ENCODE data around the gene DEDD. TPM values are rescaled to one million over a fixed set of nuclear protein-coding genes. Genes with fewer than 3 reads are reported as not detected.

The DEDD gene
- total and polyA plus RNA-seq, 2 experiments from 2014 or later: 22.8 to 35.3 TPM

DNA sequence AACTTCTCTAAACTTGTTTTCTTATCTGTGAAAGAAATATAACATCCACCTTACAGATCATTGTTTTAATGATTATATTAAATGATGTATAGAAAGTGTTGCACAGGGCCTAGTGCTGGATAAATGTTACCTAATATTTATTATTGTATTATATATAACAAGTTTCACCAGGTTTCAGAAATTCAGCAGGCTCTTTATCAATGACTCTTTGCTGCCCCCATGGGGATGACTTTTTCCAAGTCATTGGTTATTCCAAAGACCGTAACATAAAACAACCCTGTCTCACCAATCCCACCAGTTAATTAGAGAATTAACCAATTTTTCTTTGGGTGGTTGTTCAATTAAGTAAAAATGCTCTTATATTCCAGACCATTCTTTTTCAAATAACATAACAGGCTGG lies 7.3 kb upstream of the DEDD start:
- peaks cover 4% of the 10 kb centered on the region; the same call in 2 of the 3 replicates for H3K4me1 Mint-ChIP-seq
- Histone ChIP-seq H3K79me2 (replicated peaks; ENCODE audit: insufficient read depth) (peaks cover 12% of the 10 kb centered on the region), H3K4me2 (no peak overlapping the region), H2AFZ (no peak overlapping the region), H3K36me3 (ENCODE audit: insufficient read depth) (no peaks in the 10 kb centered on the region), H4K20me1 (replicated peaks; ENCODE audit: insufficient read depth) (no peaks in the 10 kb centered on the region; the same call in 1 of the 2 replicates), H3K27ac (ENCODE audit: low read depth) (peak overlapping the region; percentile 4; the same call in 1 of the 2 replicates), H3K27me3 (ENCODE audit: insufficient read depth) (no peaks in the 10 kb centered on the region), H3F3A (replicated peaks; ENCODE audit: low read depth) (no peaks in the 10 kb centered on the region; the same call in 1 of the 2 replicates), H3K9me2 (ENCODE audit: insufficient read depth) (no peaks in the 10 kb centered on the region), H3K4me3 (no peak overlapping the region), H3K4me1 (ENCODE audit: insufficient read depth) (peaks cover 8% of the 10 kb centered on the region; the same call in 1 of the 2 replicates)
- H3K9me3 Mint-ChIP-seq: no peaks in the 10 kb centered on the region
- H3K27me3 Mint-ChIP-seq (ENCODE audit: insufficient read depth, low read depth, poor library complexity): no peaks in the 10 kb centered on the region
- no peaks in the 10 kb centered on the region for H3K36me3 Mint-ChIP-seq (ENCODE audit: low read depth)
- ATAC-seq (peak; percentile 64), DNase-seq (ENCODE audit: low spot score) (peak; percentile 81)
- no peak overlapping the region for H3K4me3 Mint-ChIP-seq
- H3K27ac Mint-ChIP-seq: no peak overlapping the region
- TF ChIP-seq POLR2AphosphoS5 (IDR thresholded peaks at IDR 0.05; ENCODE audit: low read depth): no peak
- TF ChIP-seq, protein P1, sequence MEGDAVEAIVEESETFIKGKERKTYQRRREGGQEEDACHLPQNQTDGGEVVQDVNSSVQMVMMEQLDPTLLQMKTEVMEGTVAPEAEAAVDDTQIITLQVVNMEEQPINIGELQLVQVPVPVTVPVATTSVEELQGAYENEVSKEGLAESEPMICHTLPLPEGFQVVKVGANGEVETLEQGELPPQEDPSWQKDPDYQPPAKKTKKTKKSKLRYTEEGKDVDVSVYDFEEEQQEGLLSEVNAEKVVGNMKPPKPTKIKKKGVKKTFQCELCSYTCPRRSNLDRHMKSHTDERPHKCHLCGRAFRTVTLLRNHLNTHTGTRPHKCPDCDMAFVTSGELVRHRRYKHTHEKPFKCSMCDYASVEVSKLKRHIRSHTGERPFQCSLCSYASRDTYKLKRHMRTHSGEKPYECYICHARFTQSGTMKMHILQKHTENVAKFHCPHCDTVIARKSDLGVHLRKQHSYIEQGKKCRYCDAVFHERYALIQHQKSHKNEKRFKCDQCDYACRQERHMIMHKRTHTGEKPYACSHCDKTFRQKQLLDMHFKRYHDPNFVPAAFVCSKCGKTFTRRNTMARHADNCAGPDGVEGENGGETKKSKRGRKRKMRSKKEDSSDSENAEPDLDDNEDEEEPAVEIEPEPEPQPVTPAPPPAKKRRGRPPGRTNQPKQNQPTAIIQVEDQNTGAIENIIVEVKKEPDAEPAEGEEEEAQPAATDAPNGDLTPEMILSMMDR (conservative IDR thresholded peaks at IDR 0.05; ENCODE audit: low read depth in 2 of 2): peak; percentile 62 to 65

DNA sequence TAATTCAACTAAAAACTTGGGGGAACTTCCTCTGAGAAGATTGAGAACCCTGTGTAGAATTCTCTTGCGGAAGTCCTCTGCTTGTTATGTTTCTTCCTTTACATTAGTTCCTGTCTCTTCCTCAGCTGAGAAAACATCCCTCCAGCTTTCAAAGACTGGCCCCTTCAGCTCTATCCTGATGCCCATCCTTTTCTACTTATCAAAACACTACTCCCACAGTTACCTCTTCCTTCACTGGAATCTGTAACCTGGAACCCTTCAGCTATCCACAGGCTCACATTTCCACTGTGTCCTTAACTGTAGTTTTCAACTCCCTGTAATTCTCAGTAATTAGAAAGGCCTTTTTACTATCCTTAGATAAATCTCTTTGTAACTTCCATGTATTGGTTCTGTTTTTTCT lies 6.0 kb upstream of the DEDD start:
- H3K36me3 ChIP-seq (ENCODE audit: insufficient read depth): no peaks in the 10 kb centered on the region
- H3K9me2 ChIP-seq (ENCODE audit: insufficient read depth): no peaks in the 10 kb centered on the region
- DNase-seq (ENCODE audit: low spot score): no peak
- H3K79me2 ChIP-seq (replicated peaks; ENCODE audit: insufficient read depth): peaks cover 25% of the 10 kb centered on the region
- no peak overlapping the region for H3K4me2 ChIP-seq
- no peaks in the 10 kb centered on the region for H3K27me3 ChIP-seq (ENCODE audit: insufficient read depth)
- H3K4me1 ChIP-seq (ENCODE audit: insufficient read depth): peaks cover 17% of the 10 kb centered on the region
- no peaks in the 10 kb centered on the region; the same call in 1 of the 2 replicates for H4K20me1 ChIP-seq (replicated peaks; ENCODE audit: insufficient read depth)
- no peak for ATAC-seq
- peaks cover 4% of the 10 kb centered on the region; the same call in 2 of the 3 replicates for H3K4me1 Mint-ChIP-seq
- H3K4me3 ChIP-seq: no peak overlapping the region
- H3K27me3 Mint-ChIP-seq (ENCODE audit: insufficient read depth, low read depth, poor library complexity): no peaks in the 10 kb centered on the region
- H3K9me3 Mint-ChIP-seq: no peaks in the 10 kb centered on the region
- H3K27ac ChIP-seq (ENCODE audit: low read depth): no peak overlapping the region
- H2AFZ ChIP-seq: no peak overlapping the region
- H3F3A ChIP-seq (replicated peaks; ENCODE audit: low read depth): peaks cover 6% of the 10 kb centered on the region
- H3K27ac Mint-ChIP-seq: no peak overlapping the region
- H3K36me3 Mint-ChIP-seq (ENCODE audit: low read depth): no peaks in the 10 kb centered on the region
- no peak overlapping the region for H3K4me3 Mint-ChIP-seq
- no peak for TF ChIP-seq POLR2AphosphoS5 (IDR thresholded peaks at IDR 0.05; ENCODE audit: low read depth)
- TF ChIP-seq, protein P2, sequence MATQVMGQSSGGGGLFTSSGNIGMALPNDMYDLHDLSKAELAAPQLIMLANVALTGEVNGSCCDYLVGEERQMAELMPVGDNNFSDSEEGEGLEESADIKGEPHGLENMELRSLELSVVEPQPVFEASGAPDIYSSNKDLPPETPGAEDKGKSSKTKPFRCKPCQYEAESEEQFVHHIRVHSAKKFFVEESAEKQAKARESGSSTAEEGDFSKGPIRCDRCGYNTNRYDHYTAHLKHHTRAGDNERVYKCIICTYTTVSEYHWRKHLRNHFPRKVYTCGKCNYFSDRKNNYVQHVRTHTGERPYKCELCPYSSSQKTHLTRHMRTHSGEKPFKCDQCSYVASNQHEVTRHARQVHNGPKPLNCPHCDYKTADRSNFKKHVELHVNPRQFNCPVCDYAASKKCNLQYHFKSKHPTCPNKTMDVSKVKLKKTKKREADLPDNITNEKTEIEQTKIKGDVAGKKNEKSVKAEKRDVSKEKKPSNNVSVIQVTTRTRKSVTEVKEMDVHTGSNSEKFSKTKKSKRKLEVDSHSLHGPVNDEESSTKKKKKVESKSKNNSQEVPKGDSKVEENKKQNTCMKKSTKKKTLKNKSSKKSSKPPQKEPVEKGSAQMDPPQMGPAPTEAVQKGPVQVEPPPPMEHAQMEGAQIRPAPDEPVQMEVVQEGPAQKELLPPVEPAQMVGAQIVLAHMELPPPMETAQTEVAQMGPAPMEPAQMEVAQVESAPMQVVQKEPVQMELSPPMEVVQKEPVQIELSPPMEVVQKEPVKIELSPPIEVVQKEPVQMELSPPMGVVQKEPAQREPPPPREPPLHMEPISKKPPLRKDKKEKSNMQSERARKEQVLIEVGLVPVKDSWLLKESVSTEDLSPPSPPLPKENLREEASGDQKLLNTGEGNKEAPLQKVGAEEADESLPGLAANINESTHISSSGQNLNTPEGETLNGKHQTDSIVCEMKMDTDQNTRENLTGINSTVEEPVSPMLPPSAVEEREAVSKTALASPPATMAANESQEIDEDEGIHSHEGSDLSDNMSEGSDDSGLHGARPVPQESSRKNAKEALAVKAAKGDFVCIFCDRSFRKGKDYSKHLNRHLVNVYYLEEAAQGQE (IDR thresholded peaks at IDR 0.05; ENCODE audit: unreplicated experiment): no peak
- TF ChIP-seq, protein P3, sequence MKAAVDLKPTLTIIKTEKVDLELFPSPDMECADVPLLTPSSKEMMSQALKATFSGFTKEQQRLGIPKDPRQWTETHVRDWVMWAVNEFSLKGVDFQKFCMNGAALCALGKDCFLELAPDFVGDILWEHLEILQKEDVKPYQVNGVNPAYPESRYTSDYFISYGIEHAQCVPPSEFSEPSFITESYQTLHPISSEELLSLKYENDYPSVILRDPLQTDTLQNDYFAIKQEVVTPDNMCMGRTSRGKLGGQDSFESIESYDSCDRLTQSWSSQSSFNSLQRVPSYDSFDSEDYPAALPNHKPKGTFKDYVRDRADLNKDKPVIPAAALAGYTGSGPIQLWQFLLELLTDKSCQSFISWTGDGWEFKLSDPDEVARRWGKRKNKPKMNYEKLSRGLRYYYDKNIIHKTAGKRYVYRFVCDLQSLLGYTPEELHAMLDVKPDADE (IDR thresholded peaks at IDR 0.05): no peak
- no peak for TF ChIP-seq STAT1 (IDR thresholded peaks at IDR 0.05; ENCODE audit: unreplicated experiment)
- TF ChIP-seq, protein P1 (conservative IDR thresholded peaks at IDR 0.05; ENCODE audit: low read depth in 2 of 2): no peak
- TF ChIP-seq JUNB (IDR thresholded peaks at IDR 0.05; ENCODE audit: unreplicated experiment): no peak
- no peak for TF ChIP-seq EZH2phosphoT487 (IDR thresholded peaks at IDR 0.05; ENCODE audit: unreplicated experiment)
- no peak for TF ChIP-seq ZNF331 (CRISPR knock-in tag; IDR thresholded peaks at IDR 0.05; ENCODE audit: low read depth)
- no peak for TF ChIP-seq EZH2 (IDR thresholded peaks at IDR 0.05; ENCODE audit: low read depth, unreplicated experiment)
- no peak for TF ChIP-seq ZNF114 (CRISPR knock-in tag; IDR thresholded peaks at IDR 0.05)
